Esophagus squamous epithelium (tissue), 4 donors: ENCODE results near the gene NAA11.

Experiments
- POLR2A ChIP-seq, 4 donors: fragments of 450-650 bp; IDR thresholded peaks; one replicate each; pipeline ENCODE4 v1.6.1; 2017; ENCODE audit warnings: antibody characterized with exemption in 4 of 4, mild to moderate bottlenecking in 4 of 4, moderate library complexity in 3 of 4
- TF ChIP-seq, protein P1 (sequence below), 6 experiments: fragments of 450-650 bp in 4 of 6; fragments of 200-600 bp in 2 of 6; sonication (generic) in 2 of 6; IDR thresholded peaks; one replicate each; pipeline ENCODE4 v1.5.1; 2016 to 2019; ENCODE audit warnings: antibody characterized with exemption in 6 of 6, mild to moderate bottlenecking in 4 of 6, moderate library complexity in 4 of 6

- TF ChIP-seq, protein P1, sequence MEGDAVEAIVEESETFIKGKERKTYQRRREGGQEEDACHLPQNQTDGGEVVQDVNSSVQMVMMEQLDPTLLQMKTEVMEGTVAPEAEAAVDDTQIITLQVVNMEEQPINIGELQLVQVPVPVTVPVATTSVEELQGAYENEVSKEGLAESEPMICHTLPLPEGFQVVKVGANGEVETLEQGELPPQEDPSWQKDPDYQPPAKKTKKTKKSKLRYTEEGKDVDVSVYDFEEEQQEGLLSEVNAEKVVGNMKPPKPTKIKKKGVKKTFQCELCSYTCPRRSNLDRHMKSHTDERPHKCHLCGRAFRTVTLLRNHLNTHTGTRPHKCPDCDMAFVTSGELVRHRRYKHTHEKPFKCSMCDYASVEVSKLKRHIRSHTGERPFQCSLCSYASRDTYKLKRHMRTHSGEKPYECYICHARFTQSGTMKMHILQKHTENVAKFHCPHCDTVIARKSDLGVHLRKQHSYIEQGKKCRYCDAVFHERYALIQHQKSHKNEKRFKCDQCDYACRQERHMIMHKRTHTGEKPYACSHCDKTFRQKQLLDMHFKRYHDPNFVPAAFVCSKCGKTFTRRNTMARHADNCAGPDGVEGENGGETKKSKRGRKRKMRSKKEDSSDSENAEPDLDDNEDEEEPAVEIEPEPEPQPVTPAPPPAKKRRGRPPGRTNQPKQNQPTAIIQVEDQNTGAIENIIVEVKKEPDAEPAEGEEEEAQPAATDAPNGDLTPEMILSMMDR (IDR thresholded peaks at IDR 0.05) = no peak
- TF ChIP-seq POLR2A (IDR thresholded peaks at IDR 0.05) = no peak
Observed at GRCh38 chr4:79341893-79342653, 16.2 kb upstream of the NAA11 start.
